Prostate gland (tissue), 2 donors: ENCODE data around the gene CD46. TPM values are rescaled to one million over a fixed set of nuclear protein-coding genes. Genes with fewer than 3 reads are reported as not detected.

ENCODE experiments used
- DNase-seq: peaks from one replicate; pipeline ENCODE4 v3.0.0-alpha.2; 2019; ENCODE audit warnings: low spot score
- H3K27ac ChIP-seq, 2 donors: fragments of 200-600 bp; sonication (generic); 2 replicates each; pipeline ENCODE4 v1.5.1; 2017 to 2019
- H3K27me3 ChIP-seq: fragments of 200-600 bp; sonication (generic); replicated peaks from 2 replicates; pipeline ENCODE4 v1.5.1; 2019; ENCODE audit not compliant: insufficient read depth
- H3K36me3 ChIP-seq, 2 donors: fragments of 200-600 bp; sonication (generic); 1 replicate in 1 of 2; 2 replicates in 1 of 2; pipeline versions ENCODE4 v1.5.1 to v1.8.1; 2017 to 2019
- H3K4me1 ChIP-seq: fragments of 200-600 bp; sonication (generic); replicated peaks from 2 replicates; pipeline ENCODE4 v1.5.1; 2019
- H3K4me3 ChIP-seq, 2 donors: fragments of 200-600 bp; sonication (generic); 2 replicates each; pipeline ENCODE4 v1.5.1; 2017 to 2019
- H3K9me3 ChIP-seq: fragments of 200-600 bp; sonication (generic); 2 replicates; pipeline ENCODE4 v1.5.1; 2017
- CTCF ChIP-seq, 4 experiments: fragments of 200-600 bp in 2 of 4; fragments of 450-650 bp in 2 of 4; sonication (generic) in 2 of 4; IDR thresholded peaks; 1 replicate in 3 of 4; 2 replicates in 1 of 4; pipeline ENCODE4 v1.5.1; 2016 to 2019; ENCODE audit warnings: antibody characterized with exemption in 4 of 4, mild to moderate bottlenecking in 2 of 4, moderate library complexity in 2 of 4
- POLR2A ChIP-seq: fragments of 450-650 bp; IDR thresholded peaks from one replicate; pipeline ENCODE4 v1.6.1; 2016; ENCODE audit warnings: antibody characterized with exemption, mild to moderate bottlenecking
- POLR2AphosphoS5 ChIP-seq: sonication (generic); formaldehyde crosslinking; IDR thresholded peaks from one replicate; pipeline ENCODE4 v1.6.1; 2017; ENCODE audit warnings: antibody characterized with exemption
- WGBS: methylation state at CpG from one replicate; pipeline ENCODE4 v1.1.5; 2018; 5-methylcytosine and 5-hydroxymethylcytosine counted together
- intact Hi-C: fragments of 100-400 bp; cut with DNase I; formaldehyde crosslinking; loops from one replicate; pipeline ENCODE4 v1.14.2; 2022
- total RNA-seq, 2 donors: library from RNA; depleted of rRNA; stranded (reverse); fragments of >200 nt; gene quantifications; one replicate each; pipeline ENCODE4 v1.1.0, GENCODE V29; 2016

Gene CD46
- total RNA-seq, 2 donors from 2014 or later = 173 to 327 TPM

GRCh38 chr1:207793327-207793726 is 41.5 kb downstream of the CD46 start:
- TF ChIP-seq CTCF (IDR thresholded peaks at IDR 0.05) = no peak
- no peak for TF ChIP-seq POLR2AphosphoS5
- Histone ChIP-seq H3K4me1 (peaks cover 23% of the 10 kb centered on the region), H3K36me3 (no peaks in the 10 kb centered on the region), H3K9me3 (no peaks in the 10 kb centered on the region), H3K27me3 (no peaks in the 10 kb centered on the region), H3K4me3 (no peak overlapping the region), H3K27ac (peak overlapping the region; percentile 82 to 83)
- intact Hi-C loops = loop anchor here (5.0 to 10.0 kb wide), 3 partner anchors 41 to 149 kb away; partner anchors contain the start of genes CD46 and CR1L
- no peak for DNase-seq

GRCh38 chr1:207794861-207795260 is 43.0 kb downstream of the CD46 start:
- intact Hi-C loops = loop anchor here (5.0 to 10.0 kb wide), 3 partner anchors 43 to 150 kb away; partner anchors contain the start of genes CD46 and CR1L
- Histone ChIP-seq H3K36me3 (no peaks in the 10 kb centered on the region), H3K4me3 (no peak overlapping the region), H3K27me3 (no peaks in the 10 kb centered on the region), H3K27ac (peak overlapping the region; percentile 82 to 83), H3K4me1 (peaks cover 26% of the 10 kb centered on the region), H3K9me3 (no peaks in the 10 kb centered on the region)
- 14% methylated on average over 2 of the region's 2 CpGs for WGBS
- no peak for DNase-seq
- TF ChIP-seq CTCF (IDR thresholded peaks at IDR 0.05) (no peak), POLR2AphosphoS5 (peak; percentile 76)

GRCh38 chr1:207797229-207797973 is 45.5 kb downstream of the CD46 start:
- H3K4me3 ChIP-seq = no peak overlapping the region
- H3K36me3 ChIP-seq = peaks cover 0 to 6% of the 10 kb centered on the region in 2 donors
- H3K27ac ChIP-seq = peak overlapping the region; percentile 61 to 82
- peak; percentile 59 to 88 (median 72) for TF ChIP-seq CTCF (IDR thresholded peaks at IDR 0.05)
- TF ChIP-seq POLR2AphosphoS5 = peak; percentile 51
- TF ChIP-seq POLR2A = no peak
- H3K9me3 ChIP-seq = no peaks in the 10 kb centered on the region
- DNase-seq = peak; percentile 85
- peaks cover 19% of the 10 kb centered on the region for H3K4me1 ChIP-seq
- intact Hi-C loops = loop anchor here (10.0 kb wide), 2 partner anchors 93 to 153 kb away; partner anchors contain the start of gene CR1L
- no peaks in the 10 kb centered on the region for H3K27me3 ChIP-seq
- 55% methylated on average over 7 of the region's 7 CpGs for WGBS

- peaks cover 0 to 20% of the 10 kb centered on the region in 2 donors for H3K36me3 ChIP-seq
- WGBS = 45% methylated on average over 6 of the region's 6 CpGs
- H3K27ac ChIP-seq = peak overlapping the region; percentile 61 to 82
- no peaks in the 10 kb centered on the region for H3K27me3 ChIP-seq
- peaks cover 19% of the 10 kb centered on the region for H3K4me1 ChIP-seq
- intact Hi-C loops = loop anchor here (10.0 kb wide), 2 partner anchors 94 to 154 kb away; partner anchors contain the start of gene CR1L
- no peak overlapping the region for H3K4me3 ChIP-seq
- no peaks in the 10 kb centered on the region for H3K9me3 ChIP-seq
- no peak for TF ChIP-seq POLR2AphosphoS5
- TF ChIP-seq POLR2A = no peak
- TF ChIP-seq CTCF (IDR thresholded peaks at IDR 0.05) = no peak
- no peak for DNase-seq
Observed at GRCh38 chr1:207798847-207799246, 47.0 kb downstream of the CD46 start.
